Stimulated activated CD4-positive, alpha-beta T cell treated with anti-CD3 and anti-CD28 coated beads, TNF-alpha, amount 100 ng/mL, for 24 hours (primary cell): ENCODE measurements around the gene CALHM4.
"Not testable (repeated sequence)": the region's sequence is repeated elsewhere in the genome, so short reads cannot be mapped to it uniquely, and the experiment has no call there.

Source experiments
- DNase-seq, 3 experiments: peaks; one replicate each; pipeline ENCODE4 v3.0.0-alpha.2; 2020; ENCODE audit warnings: low read depth in 3 of 3

Gene CALHM4

GRCh38 chr6:116575227-116575626 lies 21.7 kb downstream of the CALHM4 start:
- no peak for DNase-seq

- no peak for DNase-seq
These were observed 23.9 kb downstream of the CALHM4 start for GRCh38 chr6:116577486-116577885.

- DNase-seq: no peak
These were observed 24.8 kb downstream of the CALHM4 start for GRCh38 chr6:116578335-116578734.

GRCh38 chr6:116579143-116579542 lies 25.6 kb downstream of the CALHM4 start:
- DNase-seq: no peak

GRCh38 chr6:116580198-116580597 lies 26.6 kb downstream of the CALHM4 start:
- no peak for DNase-seq

GRCh38 chr6:116586276-116586675 lies 32.7 kb downstream of the CALHM4 start:
- no peak for DNase-seq

GRCh38 chr6:116586738-116587137 lies 33.2 kb downstream of the CALHM4 start:
- no peak for DNase-seq

GRCh38 chr6:116595247-116595646 lies 41.7 kb downstream of the CALHM4 start:
- DNase-seq: no peak

GRCh38 chr6:116596815-116597214 lies 43.3 kb downstream of the CALHM4 start:
- no peak for DNase-seq

- not testable (repeated sequence) for DNase-seq
These were observed 50.4 kb downstream of the CALHM4 start for GRCh38 chr6:116603916-116604315.

GRCh38 chr6:116604868-116605267 lies 51.3 kb downstream of the CALHM4 start:
- DNase-seq: not testable (repeated sequence)

GRCh38 chr6:116605935-116606334 lies 52.4 kb downstream of the CALHM4 start:
- DNase-seq: no peak
